Bronchial epithelial cell (primary cell): ENCODE results near the gene ZBTB38. TPM values are rescaled to one million over a fixed set of nuclear protein-coding genes. Genes with fewer than 3 reads are reported as not detected.

Experiments
- DNase-seq: peaks from one replicate; pipeline ENCODE4 v3.0.0-alpha.2; 2010; ENCODE audit warnings: low read depth
- FAIRE-seq: peaks from 2 replicates; lab custom pipeline; 2011; peaks lifted over from hg19 to GRCh38; lab: Jason Lieb, UNC
- H3K27me3 ChIP-seq: 2 replicates; pipeline ENCODE4 v1.5.1; 2011; ENCODE audit warnings: low read length; ENCODE audit not compliant: control insufficient read depth, insufficient read depth
- H3K36me3 ChIP-seq: 2 replicates; pipeline ENCODE4 v1.5.1; 2011; ENCODE audit warnings: low read length; ENCODE audit not compliant: control insufficient read depth, insufficient read depth
- H3K4me3 ChIP-seq: 2 replicates; pipeline ENCODE4 v1.5.1; 2011; ENCODE audit warnings: mild to moderate bottlenecking, low read depth, low read length, control low read depth
- CTCF ChIP-seq: IDR thresholded peaks from 2 replicates; pipeline ENCODE4 v1.5.1; 2011; ENCODE audit warnings: mild to moderate bottlenecking, moderate library complexity, low read length, control low read depth, inconsistent platforms; ENCODE audit not compliant: insufficient read depth, severe bottlenecking
- total RNA-seq: library from RNA; depleted of rRNA; stranded (reverse); fragments of >200 nt; gene quantifications from 2 replicates; pipeline ENCODE4 v1.2.1, GENCODE V29; 2014

Gene ZBTB38
- total RNA-seq, 1 donor from 2014 or later = 59.0 TPM

- peak; percentile 61 for DNase-seq
- no peak for FAIRE-seq
- TF ChIP-seq CTCF = peak; percentile 10
These were observed 44.6 kb downstream of the ZBTB38 start for GRCh38 chr3:141412936-141413354.

GRCh38 chr3:141413391-141413790 is 45.1 kb downstream of the ZBTB38 start:
- Histone ChIP-seq H3K27me3 (no peaks in the 10 kb centered on the region), H3K36me3 (peaks cover 11% of the 10 kb centered on the region), H3K4me3 (no peak overlapping the region)
- DNase-seq (no peak), FAIRE-seq (no peak)
- TF ChIP-seq CTCF = no peak

More at GRCh38 chr3:141412936-141413354, 44.6 kb downstream of the ZBTB38 start:
- Histone ChIP-seq H3K36me3 (peaks cover 11% of the 10 kb centered on the region), H3K4me3 (peak overlapping the region; percentile 3), H3K27me3 (no peaks in the 10 kb centered on the region)

GRCh38 chr3:141413801-141414689 is 45.7 kb downstream of the ZBTB38 start:
- FAIRE-seq = no peak
- no peak for DNase-seq
- Histone ChIP-seq H3K36me3 (peaks cover 11% of the 10 kb centered on the region), H3K4me3 (no peak overlapping the region), H3K27me3 (no peaks in the 10 kb centered on the region)
- no peak for TF ChIP-seq CTCF

GRCh38 chr3:141414800-141415462 is 46.6 kb downstream of the ZBTB38 start:
- TF ChIP-seq CTCF = no peak
- H3K36me3 ChIP-seq = peaks cover 11% of the 10 kb centered on the region
- no peaks in the 10 kb centered on the region for H3K27me3 ChIP-seq
- no peak overlapping the region for H3K4me3 ChIP-seq
- DNase-seq = no peak
- no peak for FAIRE-seq

- peaks cover 11% of the 10 kb centered on the region for H3K36me3 ChIP-seq
- no peak for FAIRE-seq
These were observed 47.6 kb downstream of the ZBTB38 start for GRCh38 chr3:141415953-141416352.

More at GRCh38 chr3:141415953-141416352, 47.6 kb downstream of the ZBTB38 start:
- H3K27me3 ChIP-seq = no peaks in the 10 kb centered on the region
- H3K4me3 ChIP-seq = no peak overlapping the region
- TF ChIP-seq CTCF = no peak
- no peak for DNase-seq

Other genes with a start within 250 kb of the ZBTB38 start
- gene PXYLP1, start 136.7 kb upstream of the ZBTB38 start, total RNA-seq = 8.6 and 9.0 TPM in 2 replicates
- gene RASA2, start 118.5 kb downstream of the ZBTB38 start, total RNA-seq = 9.1 and 11.8 TPM in 2 replicates